ENCODE measurements around the gene MEX3C.

MEX3C gene

DNA sequence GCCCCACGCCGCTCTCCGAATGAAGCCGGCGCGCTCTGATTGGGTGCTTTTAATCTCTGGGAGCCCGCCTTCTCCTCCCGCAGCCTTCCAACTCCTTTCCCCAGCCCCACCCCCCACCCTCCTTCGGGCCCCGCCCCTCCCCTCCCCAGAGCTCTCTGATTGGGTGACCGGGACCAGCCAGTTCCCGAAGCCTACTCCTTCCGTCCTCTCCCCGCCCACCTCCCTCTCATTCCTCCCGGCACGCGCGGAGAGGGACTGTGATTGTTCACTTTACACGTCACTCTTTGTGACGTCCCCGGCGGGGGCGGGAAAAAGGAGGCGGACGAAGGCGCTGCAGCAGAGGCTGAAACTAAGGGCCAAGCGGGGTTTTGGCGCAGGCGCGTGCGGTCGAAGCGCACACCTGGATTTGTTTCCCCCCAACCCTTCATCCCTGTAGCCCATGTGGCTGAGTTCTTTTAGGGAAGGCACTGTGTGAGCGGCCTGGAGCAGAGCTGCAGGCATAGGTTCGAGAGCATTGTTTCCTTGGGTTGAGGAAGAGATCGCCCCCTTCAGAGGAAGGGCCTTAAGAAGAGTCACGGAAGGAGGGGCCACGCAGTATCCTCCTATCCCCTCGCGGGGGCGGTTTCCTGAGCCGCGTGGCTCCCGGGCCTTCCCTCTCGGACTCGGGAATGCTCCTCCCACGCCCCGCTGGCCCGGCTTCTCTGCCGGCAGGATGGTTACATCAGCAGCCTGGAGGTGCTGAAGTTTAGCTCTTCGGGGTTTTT is at the start of gene MEX3C:
TSS of gene MEX3C (minus strand) at position 21 of the 764 bp plus-strand sequence. CDS start 361 bp downstream, outside the sequence.
- peak; percentile 99 for DNase-seq

DNA sequence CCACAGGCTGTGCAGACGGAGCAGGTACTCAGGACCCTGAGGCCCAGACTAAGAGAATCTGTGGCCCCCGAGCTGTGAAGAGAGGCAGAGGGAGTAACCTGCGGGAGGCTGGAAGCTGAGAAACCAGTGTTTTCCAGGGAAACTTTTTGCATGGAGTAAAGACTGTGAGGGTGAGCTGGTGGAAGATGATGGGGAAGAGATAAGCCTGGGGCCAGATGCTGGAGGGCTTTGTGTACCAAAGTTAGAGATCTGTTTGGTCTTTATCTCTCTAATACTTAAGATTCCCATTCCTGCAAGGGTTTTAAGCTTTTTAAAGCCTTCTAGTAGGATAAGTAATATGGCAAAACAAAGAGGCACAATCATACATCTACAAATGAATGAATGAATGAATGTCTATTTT is 43.7 kb upstream of the MEX3C start:
- DNase-seq = no peak

DNA sequence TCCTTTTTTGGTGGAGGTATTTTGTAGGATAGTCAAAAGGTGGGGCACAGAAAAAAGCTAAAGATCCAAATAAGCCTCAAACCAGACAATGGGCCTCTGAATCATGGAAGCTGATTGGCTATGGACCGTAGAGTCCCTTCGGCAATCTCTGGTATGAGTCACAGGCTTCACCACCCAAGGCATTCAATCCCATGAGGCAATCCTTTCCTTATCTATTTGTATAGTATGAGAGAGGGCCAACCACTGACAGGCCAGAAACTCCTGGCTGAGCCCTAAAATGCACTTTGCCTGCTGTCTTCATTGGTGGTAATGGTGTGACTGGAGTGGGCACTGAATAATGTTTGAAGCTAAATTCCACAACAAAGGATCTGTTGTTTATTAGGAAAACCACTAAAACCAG is 38.7 kb upstream of the MEX3C start:
- DNase-seq = no peak

DNA sequence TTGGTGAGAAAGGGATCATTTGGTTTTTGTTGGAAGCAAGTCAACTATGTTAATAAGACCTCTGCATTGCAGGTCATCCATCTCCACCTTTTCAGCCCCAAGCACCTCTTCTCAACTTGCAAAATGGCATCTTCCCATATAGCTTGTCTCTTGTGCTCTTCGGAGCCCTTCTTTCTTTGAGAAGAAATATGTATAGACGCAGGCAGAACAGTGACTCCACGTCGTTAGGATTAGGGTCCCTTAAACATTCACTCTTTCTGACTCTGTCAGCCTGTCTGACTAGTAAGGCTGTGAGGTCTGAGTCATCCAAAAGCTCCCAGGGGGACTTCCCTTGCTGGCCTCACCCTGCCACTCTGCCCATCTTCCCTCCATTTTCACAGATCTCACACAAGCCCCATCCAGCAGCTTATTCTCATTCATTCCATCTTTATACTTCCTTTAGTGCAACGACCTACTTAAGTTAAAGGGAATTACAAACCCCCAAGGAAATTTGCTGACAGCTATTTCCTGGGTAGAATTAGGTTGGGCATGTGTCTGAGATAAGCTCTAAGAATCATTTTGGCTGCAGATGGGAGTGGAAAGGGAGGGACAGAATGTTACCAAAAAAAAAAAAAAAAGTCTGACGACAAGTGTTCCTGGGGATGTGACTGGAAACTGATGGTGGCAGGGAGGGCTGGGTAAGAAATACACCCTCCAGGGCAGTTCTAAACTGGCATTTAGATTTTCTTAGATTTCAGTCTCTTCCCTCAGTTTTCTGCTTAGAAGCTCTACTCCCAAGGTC is 37.7 kb upstream of the MEX3C start:
- DNase-seq = no peak

DNA sequence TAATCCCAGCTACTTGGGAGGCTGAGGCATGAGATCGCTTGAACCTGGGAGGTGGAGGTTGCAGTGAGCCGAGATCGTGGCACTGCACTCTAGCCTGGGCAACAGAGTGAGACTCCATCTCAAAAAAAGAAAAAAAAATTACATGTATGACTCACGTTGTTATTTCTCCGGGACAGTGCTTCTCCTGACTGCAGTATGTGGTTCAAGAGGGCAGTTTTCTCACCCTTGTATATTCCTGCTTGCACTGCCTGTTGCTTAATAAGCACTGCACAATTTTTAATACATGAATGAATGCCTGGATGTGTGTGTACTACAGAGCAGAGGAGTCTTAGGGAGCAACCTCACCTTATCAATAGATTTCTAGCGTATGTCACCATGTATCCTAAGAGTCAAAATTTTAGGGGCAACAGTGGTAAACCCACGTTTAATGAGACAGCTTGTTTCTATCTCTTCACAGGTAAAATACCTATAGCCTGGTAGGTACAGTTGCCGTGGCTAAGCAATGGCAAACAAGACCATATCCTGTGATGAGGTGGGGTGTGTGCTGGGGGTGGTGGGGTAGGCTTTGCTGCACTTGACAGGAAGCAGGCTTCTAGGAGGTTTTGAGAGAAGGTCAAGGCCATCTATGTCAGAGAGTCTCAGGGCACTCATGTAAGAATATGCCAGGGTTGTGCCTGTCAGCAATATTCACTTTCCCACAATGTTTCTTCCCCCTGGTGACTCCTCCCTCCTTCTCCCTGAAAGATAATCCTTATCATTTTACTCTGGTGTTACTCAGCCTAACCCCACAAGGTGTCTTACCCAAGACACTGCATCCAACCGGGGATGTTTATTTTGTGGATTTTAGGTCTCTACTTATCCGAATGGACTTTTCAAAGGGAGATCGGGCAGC is 36.9 kb upstream of the MEX3C start:
- DNase-seq = no peak

DNA sequence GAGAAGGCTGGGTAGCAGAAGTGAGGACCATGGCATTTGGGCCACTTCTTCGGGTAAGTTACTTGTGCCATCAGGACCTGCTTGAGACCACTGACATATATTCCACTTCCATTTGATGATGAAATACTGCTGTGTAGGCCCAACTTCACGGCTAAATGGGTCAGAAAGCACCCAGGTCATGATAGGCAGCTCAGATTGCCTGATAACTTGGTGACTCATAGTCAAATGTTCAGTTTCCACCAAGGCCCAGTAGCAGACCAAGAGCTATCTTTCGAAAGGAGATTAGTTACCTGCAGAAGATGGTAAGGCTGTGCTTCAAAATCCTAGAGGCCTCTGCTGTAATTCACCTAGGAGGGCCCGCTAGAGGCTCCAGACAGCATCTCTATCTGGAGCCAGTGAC is 31.8 kb upstream of the MEX3C start:
- no peak for DNase-seq

DNA sequence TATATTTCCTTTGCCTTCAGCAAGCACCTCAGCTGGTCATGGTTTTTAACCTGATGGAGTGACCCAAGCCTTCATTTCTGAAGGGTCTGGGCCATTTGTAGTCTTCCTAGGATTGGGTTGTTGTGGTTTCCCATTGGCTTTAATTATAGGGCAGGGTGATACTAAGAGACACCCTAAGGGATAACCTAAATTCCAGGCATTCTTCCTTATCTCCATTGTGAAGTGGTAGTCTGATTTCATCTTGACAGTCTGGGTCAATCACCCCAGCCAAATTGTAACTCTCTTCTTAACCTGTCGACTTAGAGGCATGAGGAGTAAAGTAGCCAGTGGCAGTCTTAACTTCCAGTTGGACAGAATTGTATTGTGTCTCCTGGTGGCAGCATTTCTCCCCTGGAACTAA is 30.2 kb upstream of the MEX3C start:
- no peak for DNase-seq

DNA sequence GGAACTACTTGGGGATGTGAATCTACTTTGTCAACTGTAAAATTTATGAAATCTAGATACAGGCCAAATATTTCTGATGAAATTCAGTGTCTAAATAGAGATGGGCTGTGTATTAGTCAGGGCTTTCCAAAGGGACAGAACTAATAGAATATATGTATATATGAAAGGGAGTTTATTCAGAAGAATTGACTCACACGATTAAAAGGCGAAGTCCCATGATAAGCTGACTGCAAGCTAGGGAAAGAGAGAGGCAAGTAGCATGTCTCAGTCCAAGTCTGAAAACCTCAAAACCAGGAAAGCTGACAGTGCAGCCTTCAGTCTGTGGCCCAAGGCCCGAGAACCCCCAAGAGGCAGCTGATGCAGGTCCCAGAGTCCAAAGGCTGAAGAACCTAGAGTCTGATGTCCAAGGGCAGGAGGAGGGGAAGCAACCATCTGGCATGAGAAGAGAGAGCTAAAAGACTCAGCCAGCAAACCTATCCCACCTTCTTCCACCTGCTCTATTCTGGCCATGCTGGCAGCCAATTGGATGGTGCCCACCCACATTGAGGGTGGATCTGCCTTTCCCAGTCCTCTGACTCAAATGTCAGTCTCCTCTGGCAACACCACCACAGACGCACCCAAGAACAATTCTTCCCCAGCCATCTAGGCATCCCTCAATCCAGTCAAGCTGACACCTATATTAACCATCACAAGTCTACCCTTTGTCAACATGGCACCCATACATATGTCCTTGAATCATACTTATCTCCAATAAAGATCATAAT is 29.3 kb upstream of the MEX3C start:
- DNase-seq = no peak

DNA sequence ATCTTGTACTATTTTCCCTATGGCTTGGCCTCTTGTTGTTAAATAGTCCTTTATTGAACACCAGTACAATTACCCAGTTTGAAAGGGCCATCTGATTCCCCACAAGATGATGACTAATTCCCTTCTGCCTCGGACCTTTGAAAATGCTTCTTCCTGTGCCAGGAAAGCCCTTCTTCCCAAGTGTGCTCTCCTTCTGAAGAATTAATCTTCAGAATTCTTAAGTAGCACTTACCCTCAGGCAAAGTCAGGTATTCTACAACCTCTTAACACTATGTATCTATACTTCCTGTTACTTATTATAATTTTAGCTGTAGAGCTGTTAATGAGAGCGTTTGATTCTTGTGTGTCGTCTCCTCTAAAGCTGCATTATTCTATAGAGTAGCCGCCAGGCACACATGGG is 28.6 kb upstream of the MEX3C start:
- DNase-seq = no peak

DNA sequence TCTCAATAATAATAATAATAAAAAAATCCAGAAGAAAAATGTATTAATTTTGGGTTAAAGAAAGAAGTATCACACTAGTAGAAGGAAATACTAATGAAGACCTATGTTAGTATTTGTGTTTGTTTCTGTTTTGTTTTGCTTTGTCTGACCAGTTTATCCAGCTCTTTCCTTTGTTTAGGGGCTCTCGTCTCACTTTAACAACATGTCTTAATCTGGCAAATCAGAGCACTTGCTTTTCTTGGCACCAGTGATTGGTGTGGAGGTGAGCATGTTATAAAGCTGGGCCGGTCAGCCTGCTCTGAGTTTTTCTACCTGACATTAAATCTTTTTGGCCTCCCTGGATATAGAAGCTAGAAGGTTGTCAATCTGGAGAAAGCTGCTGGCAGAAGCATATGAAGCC is 15.1 kb upstream of the MEX3C start:
- no peak for DNase-seq

DNA sequence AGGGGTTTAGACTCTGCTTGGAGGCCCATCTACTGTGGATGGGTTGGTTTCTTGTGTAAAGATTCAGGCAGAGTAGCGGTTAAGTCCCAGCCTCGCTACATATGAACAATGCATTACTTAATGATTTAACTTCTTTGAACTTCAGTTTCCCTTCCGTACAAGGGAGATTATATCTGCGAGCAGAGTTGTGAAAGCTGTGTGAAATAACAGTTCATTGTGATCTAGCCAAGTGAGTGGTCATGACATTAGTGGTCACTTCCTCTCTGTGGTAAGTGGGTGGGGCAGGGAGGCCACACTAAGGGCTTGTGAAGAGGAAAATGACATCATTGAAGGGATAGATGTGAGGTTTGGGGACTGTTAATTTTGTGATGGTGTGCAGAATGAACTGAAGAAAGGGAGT is 14.1 kb upstream of the MEX3C start:
- DNase-seq = no peak

DNA sequence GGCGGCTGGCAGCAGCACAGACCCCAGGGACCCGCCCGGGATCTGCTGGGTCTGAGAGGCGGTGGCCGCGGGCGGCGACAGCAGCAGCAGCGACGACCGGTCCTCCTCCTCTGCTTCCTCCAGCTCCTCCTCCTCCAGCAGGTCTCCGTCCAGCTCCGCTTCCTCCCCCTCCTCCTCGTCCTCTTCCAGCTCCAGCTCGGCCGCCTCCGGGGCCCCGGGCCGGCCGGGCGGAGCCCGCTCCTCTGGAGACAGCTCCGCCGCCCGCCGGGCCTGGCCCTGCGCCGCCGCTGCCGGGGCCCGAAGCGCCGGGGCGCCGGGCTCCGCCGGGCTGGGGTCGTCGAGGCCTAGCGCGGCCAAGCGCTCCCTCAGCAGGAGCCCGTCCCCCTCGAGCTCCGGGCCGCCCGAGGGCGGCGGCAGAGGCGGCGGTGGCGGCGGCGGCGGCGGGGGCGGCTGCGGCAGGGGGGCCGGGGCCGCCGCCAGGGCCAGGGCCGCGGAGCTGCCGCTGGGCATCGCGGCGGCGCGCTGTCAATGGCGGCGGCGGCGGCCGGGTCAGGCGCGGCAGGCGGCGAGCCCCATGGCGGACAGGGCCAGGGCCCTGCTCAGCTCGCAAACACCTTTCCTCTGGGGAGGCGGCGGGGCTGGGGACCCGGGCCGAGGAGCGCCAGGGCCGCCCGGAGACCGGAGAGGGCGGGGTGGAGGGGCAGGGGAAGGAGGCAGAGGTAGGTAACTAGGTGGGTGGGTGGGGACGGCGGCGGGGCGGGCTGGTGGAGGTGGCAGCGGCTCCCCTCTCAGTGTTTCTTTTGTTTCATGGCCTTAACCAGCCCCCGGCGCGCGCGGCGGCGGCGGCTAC is 445 bp downstream of the MEX3C start:
- DNase-seq = peak; percentile 10 to 15

DNA sequence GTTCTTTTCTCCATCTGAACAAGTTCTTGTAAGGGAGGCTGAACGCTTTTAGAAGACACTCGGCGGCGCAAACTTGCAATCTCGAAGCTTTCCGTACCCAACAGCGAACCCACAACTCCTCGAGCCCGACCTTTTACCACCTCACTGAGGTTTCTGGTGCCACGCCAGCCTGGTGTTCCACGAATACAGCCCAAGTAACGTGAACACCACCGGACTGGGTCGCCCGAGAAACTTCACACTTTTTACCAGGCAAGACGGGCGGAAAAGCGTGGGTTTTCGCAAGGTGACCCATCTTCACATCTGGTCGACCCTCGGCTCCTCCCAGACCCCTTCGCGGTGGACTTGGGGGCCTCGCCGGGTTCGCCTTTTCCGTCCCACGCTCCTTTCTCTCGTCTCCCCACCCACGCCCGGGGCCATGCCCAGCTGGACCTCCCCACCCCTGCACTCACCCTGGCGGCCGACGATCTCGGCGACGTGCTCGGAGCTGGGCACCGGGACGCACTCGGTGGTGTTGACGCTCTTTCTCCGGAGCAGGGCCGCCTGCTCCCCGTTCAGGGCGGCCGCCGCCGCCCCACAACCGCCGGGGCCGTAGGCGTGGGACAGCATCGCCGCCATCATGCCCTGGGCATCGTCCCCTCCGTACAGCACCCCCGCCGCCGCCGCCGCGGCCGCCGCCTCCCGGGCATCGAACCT is 1.2 kb downstream of the MEX3C start:
- peak; percentile 4 to 20 for DNase-seq

DNA sequence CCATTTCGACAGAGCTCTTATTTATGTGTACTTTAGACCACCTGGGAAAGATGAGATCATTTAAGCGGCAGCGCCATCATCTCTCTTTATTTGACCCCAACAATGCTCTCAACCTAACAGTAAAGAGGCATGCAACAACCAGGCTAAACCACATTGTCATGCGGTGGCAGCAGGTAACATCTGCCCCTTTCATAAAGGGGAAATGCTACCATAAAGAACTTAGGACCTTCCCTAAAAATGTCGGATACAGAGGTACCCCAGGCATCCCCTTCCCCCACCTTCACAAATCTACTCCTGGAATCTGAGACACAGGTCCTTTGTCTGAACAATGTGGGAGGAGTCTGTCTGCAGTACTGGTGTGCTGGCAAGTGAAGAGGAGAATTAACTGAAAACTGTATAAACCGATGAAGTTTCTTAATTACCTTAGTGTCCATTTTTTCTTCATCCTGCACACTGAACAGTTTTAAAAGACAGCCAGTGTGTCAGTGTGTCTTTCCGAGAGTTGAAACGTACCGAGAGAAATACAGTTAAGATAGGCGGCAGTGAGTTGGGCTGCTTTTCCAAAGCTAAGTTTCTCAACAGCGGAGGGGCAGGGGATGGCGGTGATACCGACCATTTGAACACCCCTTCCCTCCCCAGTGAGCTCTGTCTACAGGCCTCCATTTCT is 1.9 kb downstream of the MEX3C start:
- peak; percentile 57 to 76 for DNase-seq

DNA sequence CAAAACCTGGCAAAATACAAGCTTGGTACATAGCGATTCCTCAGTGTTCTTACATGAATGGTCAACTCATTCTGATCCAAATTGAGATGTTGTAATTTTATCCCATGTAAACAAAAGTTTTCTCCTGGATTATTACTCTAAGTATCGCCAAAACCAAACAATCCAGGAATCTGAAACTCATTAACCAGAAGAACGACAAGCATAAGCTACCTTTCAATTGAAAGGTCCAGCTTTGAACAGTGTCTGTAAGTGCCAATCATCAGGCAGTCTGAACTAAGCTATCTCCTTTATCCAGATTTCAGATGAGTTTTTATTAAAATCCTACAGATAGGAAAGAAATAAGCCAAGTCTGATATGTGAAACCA is 2.4 kb downstream of the MEX3C start:
- peak in 1 of 2 experiments; percentile 35 for DNase-seq

DNA sequence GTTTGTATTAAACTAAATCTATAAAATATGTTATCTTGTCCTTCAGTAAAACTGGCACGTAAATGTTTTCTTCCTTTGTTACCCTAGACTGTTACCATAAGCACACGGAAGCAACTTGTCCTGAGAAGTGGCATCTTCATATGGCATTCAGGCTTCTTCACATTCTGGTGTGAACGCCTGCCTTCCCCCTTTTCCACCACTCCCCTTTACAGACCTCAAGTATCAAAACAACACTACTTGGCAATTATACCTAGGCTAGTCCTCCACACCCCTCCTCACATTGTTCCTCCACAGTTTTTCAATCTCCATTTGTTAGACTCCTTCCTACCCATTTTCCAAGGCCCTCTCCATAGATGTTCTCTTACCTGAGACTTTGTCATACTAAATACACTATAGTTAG is 2.9 kb downstream of the MEX3C start:
- DNase-seq = peak in 1 of 2 experiments; percentile 11

DNA sequence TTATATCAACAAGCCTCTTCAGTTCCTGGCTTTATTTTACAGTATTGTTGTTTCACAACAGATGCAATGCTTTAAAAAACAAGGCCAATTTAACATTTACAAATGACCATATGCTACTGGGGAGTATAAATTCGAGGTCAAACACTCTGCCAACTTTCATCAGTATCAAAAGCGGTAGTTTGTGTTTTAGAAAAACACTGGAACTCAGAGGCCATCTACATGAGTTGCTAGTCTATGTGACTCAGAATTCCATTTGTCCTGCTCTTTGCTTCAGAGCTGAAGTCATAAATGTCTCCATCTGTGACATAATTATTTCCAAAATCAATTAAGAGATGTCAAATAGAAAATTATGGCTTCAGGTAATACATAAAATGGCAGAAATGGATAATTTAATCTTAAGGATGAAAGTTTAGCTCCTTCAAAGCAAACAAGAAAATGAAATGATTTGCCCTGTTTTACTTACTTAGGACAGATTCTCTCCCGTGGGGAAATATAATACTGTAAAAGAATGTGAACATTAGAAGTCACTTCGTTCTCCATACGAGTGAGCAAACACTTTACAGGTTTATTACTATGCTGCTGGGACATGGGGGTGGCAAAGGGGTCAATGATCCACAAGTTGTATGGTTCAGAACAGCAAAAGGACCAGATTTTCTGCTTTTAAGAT is 3.7 kb downstream of the MEX3C start:
- DNase-seq = peak in 1 of 2 experiments; percentile 5

DNA sequence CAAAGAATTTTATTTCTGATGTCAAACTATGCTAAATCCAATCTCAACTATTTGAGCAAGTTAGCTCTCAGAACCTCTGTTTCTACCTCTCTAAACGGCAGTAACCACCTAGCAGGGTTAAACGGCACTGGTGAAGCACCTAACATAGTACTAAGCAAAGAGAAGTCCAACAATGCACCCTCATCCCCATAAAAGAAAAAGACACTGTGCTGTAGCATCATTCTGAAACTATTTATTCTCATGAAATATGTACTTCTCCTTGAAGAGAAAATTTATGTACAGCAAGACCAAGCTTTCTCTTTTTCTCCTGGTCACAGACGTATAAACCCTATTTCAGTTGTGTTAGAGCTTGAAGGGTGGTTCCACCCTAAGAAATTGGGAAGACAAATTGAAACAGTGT is 4.8 kb downstream of the MEX3C start:
- no peak for DNase-seq

DNA sequence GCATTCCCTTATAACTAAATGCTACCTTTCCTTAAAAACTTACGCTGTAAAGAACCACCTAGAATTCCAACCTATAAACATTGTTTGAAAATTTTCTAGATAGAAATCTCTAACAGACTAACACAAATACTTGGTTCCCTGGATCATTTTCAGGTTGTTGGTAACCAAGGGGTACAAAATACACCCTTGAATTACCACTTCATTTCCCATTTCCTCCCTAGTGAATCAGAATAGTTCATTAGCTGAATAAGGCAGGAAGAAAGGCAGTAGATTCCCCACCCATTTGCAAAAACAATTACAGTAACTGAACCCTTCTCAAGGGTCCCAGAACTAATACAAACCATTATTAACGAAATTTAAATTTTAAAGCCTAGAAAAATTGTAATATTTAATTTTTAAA is 5.5 kb downstream of the MEX3C start:
- DNase-seq = no peak

Data from NCI-H524 (cell line).